H9 (cell line): Measurements from ENCODE around the gene WBP1L. TPM values are rescaled to one million over a fixed set of nuclear protein-coding genes. Genes with fewer than 3 reads are reported as not detected.

ENCODE experiments used
- DNase-seq: peaks from one replicate; pipeline ENCODE4 v3.0.0-alpha.2; 2017
- H2AFZ ChIP-seq: one replicate; pipeline ENCODE4 v1.6.1; 2013; ENCODE audit warnings: mild to moderate bottlenecking, low read length, control low read depth, moderate library complexity
- H2AK5ac ChIP-seq: 2 replicates; pipeline ENCODE4 v1.6.1; 2013; ENCODE audit warnings: low read length, control low read depth, mixed read lengths; ENCODE audit not compliant: insufficient read length
- H2BK120ac ChIP-seq: one replicate; pipeline ENCODE4 v1.6.1; 2013; ENCODE audit warnings: low read depth, mild to moderate bottlenecking, low read length, control low read depth, inconsistent platforms; ENCODE audit not compliant: poor library complexity, severe bottlenecking
- H2BK12ac ChIP-seq: 2 replicates; pipeline ENCODE4 v1.6.1; 2013; ENCODE audit warnings: low read length, control low read depth, mixed read lengths, low read depth; ENCODE audit not compliant: insufficient read length
- H2BK15ac ChIP-seq: 2 replicates; pipeline ENCODE4 v1.6.1; 2013; ENCODE audit warnings: low read depth, low read length, control low read depth
- H2BK20ac ChIP-seq: one replicate; pipeline ENCODE4 v1.6.1; 2013; ENCODE audit warnings: low read depth, mild to moderate bottlenecking, low read length, control low read depth, inconsistent platforms; ENCODE audit not compliant: poor library complexity, severe bottlenecking
- H2BK5ac ChIP-seq: 2 replicates; pipeline ENCODE4 v1.6.1; 2013; ENCODE audit warnings: low read length, control low read depth, mixed read lengths; ENCODE audit not compliant: insufficient read length
- H3K14ac ChIP-seq: 2 replicates; pipeline ENCODE4 v1.6.1; 2013; ENCODE audit warnings: low read length, control low read depth; ENCODE audit not compliant: insufficient read depth
- H3K18ac ChIP-seq: 2 replicates; pipeline ENCODE4 v1.6.1; 2013; ENCODE audit warnings: low read depth, mild to moderate bottlenecking, mixed read lengths, low read length, control low read depth; ENCODE audit not compliant: insufficient read length
- H3K23ac ChIP-seq: 2 replicates; pipeline ENCODE4 v1.6.1; 2013; ENCODE audit warnings: low read length, control low read depth, mixed read lengths, low read depth; ENCODE audit not compliant: insufficient read length
- H3K23me2 ChIP-seq: 2 replicates; pipeline ENCODE4 v1.6.1; 2013; ENCODE audit warnings: low read depth, mild to moderate bottlenecking, mixed read lengths, low read length, control low read depth; ENCODE audit not compliant: insufficient read length, poor library complexity, severe bottlenecking
- H3K27ac ChIP-seq: 2 replicates; pipeline ENCODE4 v1.5.1; 2013; ENCODE audit warnings: low read length, control low read depth, mixed read lengths, low read depth; ENCODE audit not compliant: insufficient read length
- H3K27me3 ChIP-seq: 2 replicates; pipeline ENCODE4 v1.6.1; 2013; ENCODE audit warnings: low read length, control low read depth, inconsistent platforms; ENCODE audit not compliant: insufficient read depth
- H3K4ac ChIP-seq: 2 replicates; pipeline ENCODE4 v1.6.1; 2013; ENCODE audit warnings: low read depth, mild to moderate bottlenecking, control low read depth, inconsistent platforms, low read length, moderate library complexity
- H3K4me1 ChIP-seq: 2 replicates; pipeline ENCODE4 v1.6.1; 2013; ENCODE audit warnings: low read length, control low read depth, inconsistent platforms; ENCODE audit not compliant: insufficient read depth
- H3K4me2 ChIP-seq: 2 replicates; pipeline ENCODE4 v1.6.1; 2013; ENCODE audit warnings: low read length, control low read depth, mixed read lengths; ENCODE audit not compliant: insufficient read length, insufficient read depth
- H3K56ac ChIP-seq: 2 replicates; pipeline ENCODE4 v1.6.1; 2013; ENCODE audit warnings: low read depth, mild to moderate bottlenecking, mixed read lengths, low read length, control low read depth; ENCODE audit not compliant: insufficient read length
- H3K79me1 ChIP-seq: 2 replicates; pipeline ENCODE4 v1.6.1; 2013; ENCODE audit warnings: low read depth, mild to moderate bottlenecking, moderate library complexity, low read length, control low read depth, inconsistent platforms; ENCODE audit not compliant: insufficient read depth, poor library complexity, severe bottlenecking
- H3K79me2 ChIP-seq: 2 replicates; pipeline ENCODE4 v1.6.1; 2013; ENCODE audit warnings: low read length, control low read depth, inconsistent platforms; ENCODE audit not compliant: insufficient read depth
- H3K9ac ChIP-seq: 2 replicates; pipeline ENCODE4 v1.6.1; 2013; ENCODE audit warnings: low read length, control low read depth, mixed read lengths; ENCODE audit not compliant: insufficient read length; ENCODE audit errors: extremely low read depth
- H3K9me3 ChIP-seq: one replicate; pipeline ENCODE4 v1.6.1; 2013; ENCODE audit warnings: low read depth, low read length, inconsistent platforms; ENCODE audit not compliant: control insufficient read depth
- H3T11ph ChIP-seq: one replicate; pipeline ENCODE4 v1.6.1; 2013; ENCODE audit warnings: mild to moderate bottlenecking, low read length, control low read depth, inconsistent platforms
- H4K20me1 ChIP-seq: one replicate; pipeline ENCODE4 v1.6.1; 2013; ENCODE audit not compliant: control insufficient read depth, insufficient read length, insufficient read depth
- H4K5ac ChIP-seq: 2 replicates; pipeline ENCODE4 v1.6.1; 2013; ENCODE audit warnings: low read depth, mild to moderate bottlenecking, mixed read lengths, low read length, control low read depth; ENCODE audit not compliant: insufficient read length
- H4K8ac ChIP-seq: replicated peaks from 2 replicates; pipeline ENCODE4 v1.6.1; 2013; ENCODE audit warnings: low read length, control low read depth, mixed read lengths, low read depth; ENCODE audit not compliant: insufficient read length
- H4K91ac ChIP-seq: 2 replicates; pipeline ENCODE4 v1.6.1; 2013; ENCODE audit warnings: low read depth, mild to moderate bottlenecking, moderate library complexity, mixed read lengths, low read length, control low read depth; ENCODE audit not compliant: insufficient read length
- H3K27ac Mint-ChIP-seq, 3 experiments: 2 replicates in 2 of 3; 3 replicates in 1 of 3; pipeline ENCODE4 v1.8.0; 2020 to 2021; ENCODE audit warnings: mixed read lengths in 3 of 3, mild to moderate bottlenecking in 1 of 3, moderate library complexity in 1 of 3
- H3K27me3 Mint-ChIP-seq: 2 replicates; pipeline ENCODE4 v1.8.0; 2021; ENCODE audit warnings: low read depth, mild to moderate bottlenecking, moderate library complexity, mixed read lengths
- H3K36me3 Mint-ChIP-seq, 3 experiments: 2 replicates in 2 of 3; 3 replicates in 1 of 3; pipeline ENCODE4 v1.8.0; 2020 to 2021; ENCODE audit warnings: low read depth in 3 of 3, mixed read lengths in 3 of 3; ENCODE audit not compliant: insufficient read depth in 1 of 3
- H3K4me1 Mint-ChIP-seq, 2 experiments: 2 replicates each; pipeline ENCODE4 v1.8.0; 2020; ENCODE audit warnings: mixed read lengths in 2 of 2
- H3K4me3 Mint-ChIP-seq, 2 experiments: 2 replicates in 1 of 2; 3 replicates in 1 of 2; pipeline ENCODE4 v1.8.0; 2020 to 2021; ENCODE audit warnings: mild to moderate bottlenecking in 2 of 2, mixed read lengths in 2 of 2, moderate library complexity in 1 of 2
- H3K9me3 Mint-ChIP-seq, 2 experiments: 2 replicates in 1 of 2; 3 replicates in 1 of 2; pipeline ENCODE4 v1.8.0; 2020; ENCODE audit warnings: mild to moderate bottlenecking in 2 of 2, mixed read lengths in 2 of 2, moderate library complexity in 1 of 2
- WGBS: extraction: QIAGEN DNeasy Blood & Tissue Kit; methylation state at CpG from one replicate; pipeline ENCODE4 v1.1.7; 2013; ENCODE audit warnings: missing lambda C conversion rate, low lambda C conversion rate, mixed read lengths; ENCODE audit not compliant: insufficient read length; ENCODE audit errors: extremely low coverage; 5-methylcytosine and 5-hydroxymethylcytosine counted together
- total RNA-seq: library from RNA; stranded (reverse); gene quantifications from 2 replicates; pipeline ENCODE4 v1.2.1, GENCODE V29; 2021
- TF ChIP-seq, protein P1 (sequence below): fragments of 200-600 bp; sonication (generic); conservative IDR thresholded peaks from 3 replicates; pipeline ENCODE4 v1.8.0; 2021; ENCODE audit warnings: antibody characterized with exemption, mild to moderate bottlenecking

Gene WBP1L
- total RNA-seq, 1 experiment from 2014 or later, result 23.8 TPM

DNA sequence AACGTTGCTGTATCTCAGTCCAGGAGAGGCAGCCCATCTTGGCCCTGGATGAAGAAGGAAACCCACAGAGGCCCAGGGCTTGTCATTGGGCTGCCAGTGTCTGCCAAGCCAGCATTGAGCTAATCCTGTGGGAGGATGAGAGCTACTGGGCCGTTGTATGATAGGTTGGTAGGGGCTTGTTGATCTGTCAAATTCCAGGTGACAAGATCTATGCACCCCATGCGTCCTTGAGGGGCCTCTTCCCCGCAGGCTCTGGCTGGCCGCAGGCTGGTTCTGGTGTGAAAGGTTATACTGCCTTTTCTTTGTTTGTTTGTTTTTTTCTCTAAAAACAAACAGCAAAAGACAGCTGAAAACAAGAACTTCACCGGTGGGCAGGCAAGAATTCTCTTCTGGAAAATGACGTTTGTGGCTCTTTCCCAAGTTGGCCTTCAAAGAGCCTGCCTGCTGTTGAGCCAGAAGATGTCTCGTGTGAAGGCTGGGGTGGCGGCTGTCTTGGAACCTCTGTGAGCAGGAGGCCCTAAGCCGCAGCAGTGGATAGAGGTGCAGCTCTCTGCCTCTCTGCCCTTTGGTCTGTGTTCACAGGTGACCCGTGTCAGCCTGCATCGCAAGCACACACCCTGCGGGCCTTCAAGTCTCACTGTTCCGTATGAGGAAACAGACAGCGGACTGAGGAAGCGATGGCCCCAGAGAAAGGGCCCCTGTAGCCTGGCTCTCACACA is 70.1 kb downstream of the WBP1L start:
- no peak overlapping the region for H3K4me2 ChIP-seq
- no peak overlapping the region for H2AFZ ChIP-seq
- H3K4ac ChIP-seq, result no peak overlapping the region
- no peaks in the 10 kb centered on the region for H3K79me2 ChIP-seq
- H4K5ac ChIP-seq, result no peak overlapping the region
- no peak overlapping the region for H3K4me3 Mint-ChIP-seq
- H4K91ac ChIP-seq, result no peak overlapping the region
- H4K20me1 ChIP-seq, result no peaks in the 10 kb centered on the region
- peaks cover 14 to 20% of the 10 kb centered on the region in 2 experiments for H3K4me1 Mint-ChIP-seq
- H3K4me1 ChIP-seq, result peaks cover 6% of the 10 kb centered on the region
- peaks cover 0 to 31% (median 17%) of the 10 kb centered on the region in 3 experiments; a peak in 5 of 7 replicates for H3K36me3 Mint-ChIP-seq
- no peak for DNase-seq
- H3K9me3 ChIP-seq, result no peaks in the 10 kb centered on the region
- no peak overlapping the region for H2AK5ac ChIP-seq
- H2BK20ac ChIP-seq, result no peak overlapping the region
- H2BK5ac ChIP-seq, result no peak overlapping the region
- H3K9me3 Mint-ChIP-seq, result no peaks in the 10 kb centered on the region
- no CpG with 5 or more reads among the region's 16 CpGs for WGBS
- no peak overlapping the region for H2BK15ac ChIP-seq
- no peak overlapping the region for H3T11ph ChIP-seq
- H3K18ac ChIP-seq, result no peak overlapping the region
- no peak overlapping the region; the same call in 1 of the 2 replicates for H3K14ac ChIP-seq
- H3K27me3 Mint-ChIP-seq, result no peaks in the 10 kb centered on the region
- no peak overlapping the region for H3K27ac ChIP-seq
- no peaks in the 10 kb centered on the region for H3K23me2 ChIP-seq
- H3K27me3 ChIP-seq, result no peaks in the 10 kb centered on the region
- no peak overlapping the region for H4K8ac ChIP-seq
- H3K27ac Mint-ChIP-seq, result no peak overlapping the region; a peak in 1 of 7 replicates
- H2BK12ac ChIP-seq, result no peak overlapping the region
- H3K23ac ChIP-seq, result no peak overlapping the region
- no peak overlapping the region for H3K9ac ChIP-seq
- no peak overlapping the region for H2BK120ac ChIP-seq
- no peak overlapping the region for H3K56ac ChIP-seq
- no peaks in the 10 kb centered on the region for H3K79me1 ChIP-seq
- TF ChIP-seq, protein P1, sequence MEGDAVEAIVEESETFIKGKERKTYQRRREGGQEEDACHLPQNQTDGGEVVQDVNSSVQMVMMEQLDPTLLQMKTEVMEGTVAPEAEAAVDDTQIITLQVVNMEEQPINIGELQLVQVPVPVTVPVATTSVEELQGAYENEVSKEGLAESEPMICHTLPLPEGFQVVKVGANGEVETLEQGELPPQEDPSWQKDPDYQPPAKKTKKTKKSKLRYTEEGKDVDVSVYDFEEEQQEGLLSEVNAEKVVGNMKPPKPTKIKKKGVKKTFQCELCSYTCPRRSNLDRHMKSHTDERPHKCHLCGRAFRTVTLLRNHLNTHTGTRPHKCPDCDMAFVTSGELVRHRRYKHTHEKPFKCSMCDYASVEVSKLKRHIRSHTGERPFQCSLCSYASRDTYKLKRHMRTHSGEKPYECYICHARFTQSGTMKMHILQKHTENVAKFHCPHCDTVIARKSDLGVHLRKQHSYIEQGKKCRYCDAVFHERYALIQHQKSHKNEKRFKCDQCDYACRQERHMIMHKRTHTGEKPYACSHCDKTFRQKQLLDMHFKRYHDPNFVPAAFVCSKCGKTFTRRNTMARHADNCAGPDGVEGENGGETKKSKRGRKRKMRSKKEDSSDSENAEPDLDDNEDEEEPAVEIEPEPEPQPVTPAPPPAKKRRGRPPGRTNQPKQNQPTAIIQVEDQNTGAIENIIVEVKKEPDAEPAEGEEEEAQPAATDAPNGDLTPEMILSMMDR, result no peak
